GM23248 (cell line): ENCODE results near the gene MAP1B.

Experiments used
- EZH2 ChIP-seq: fragments of 200-600 bp; sonication (generic); IDR thresholded peaks from 2 replicates; pipeline ENCODE4 v1.6.1; 2018; ENCODE audit warnings: antibody characterized with exemption, mild to moderate bottlenecking; ENCODE audit not compliant: insufficient read depth, poor library complexity, severe bottlenecking
- EZH2phosphoT487 ChIP-seq: fragments of 200-600 bp; sonication (generic); IDR thresholded peaks from 2 replicates; pipeline ENCODE4 v1.6.1; 2018; ENCODE audit warnings: antibody characterized with exemption, moderate library complexity, mild to moderate bottlenecking, low read depth; ENCODE audit not compliant: insufficient read depth

- TF ChIP-seq EZH2 (no peak), EZH2phosphoT487 (no peak)
Measured at GRCh38 chr5:72232838-72233237, 125.6 kb downstream of the MAP1B start.
